Nephron progenitor cell (in vitro differentiated cells): ENCODE data around the gene DCBLD2.
"Not testable (repeated sequence)": the region's sequence is repeated elsewhere in the genome, so short reads cannot be mapped to it uniquely, and the experiment has no call there.

Experiments
- DNase-seq: peaks from one replicate; pipeline ENCODE4 v3.0.0; 2021
- H3K27ac Mint-ChIP-seq: 2 replicates; pipeline ENCODE4 v1.8.0; 2021; ENCODE audit warnings: mild to moderate bottlenecking, moderate library complexity, mixed read lengths
- H3K27me3 Mint-ChIP-seq: 2 replicates; pipeline ENCODE4 v1.8.0; 2021; ENCODE audit warnings: mild to moderate bottlenecking, low read depth, mixed read lengths; ENCODE audit not compliant: poor library complexity
- H3K36me3 Mint-ChIP-seq: 2 replicates; pipeline ENCODE4 v1.8.0; 2021; ENCODE audit warnings: low read depth, mixed read lengths
- H3K4me1 Mint-ChIP-seq: 2 replicates; pipeline ENCODE4 v1.8.0; 2021; ENCODE audit warnings: mixed read lengths
- H3K4me3 Mint-ChIP-seq: 2 replicates; pipeline ENCODE4 v1.8.0; 2021; ENCODE audit warnings: mild to moderate bottlenecking, moderate library complexity, mixed read lengths
- H3K9me3 Mint-ChIP-seq: 2 replicates; pipeline ENCODE4 v1.8.0; 2021; ENCODE audit warnings: mild to moderate bottlenecking, moderate library complexity, mixed read lengths
- TF ChIP-seq, protein P1 (sequence below): fragments of 200-600 bp; sonication (generic); IDR thresholded peaks from 2 replicates; pipeline ENCODE4 v1.5.0; 2021; ENCODE audit warnings: antibody characterized with exemption

Gene DCBLD2

GRCh38 chr3:98877132-98877531, 24.4 kb downstream of the DCBLD2 start:
- TF ChIP-seq, protein P1, sequence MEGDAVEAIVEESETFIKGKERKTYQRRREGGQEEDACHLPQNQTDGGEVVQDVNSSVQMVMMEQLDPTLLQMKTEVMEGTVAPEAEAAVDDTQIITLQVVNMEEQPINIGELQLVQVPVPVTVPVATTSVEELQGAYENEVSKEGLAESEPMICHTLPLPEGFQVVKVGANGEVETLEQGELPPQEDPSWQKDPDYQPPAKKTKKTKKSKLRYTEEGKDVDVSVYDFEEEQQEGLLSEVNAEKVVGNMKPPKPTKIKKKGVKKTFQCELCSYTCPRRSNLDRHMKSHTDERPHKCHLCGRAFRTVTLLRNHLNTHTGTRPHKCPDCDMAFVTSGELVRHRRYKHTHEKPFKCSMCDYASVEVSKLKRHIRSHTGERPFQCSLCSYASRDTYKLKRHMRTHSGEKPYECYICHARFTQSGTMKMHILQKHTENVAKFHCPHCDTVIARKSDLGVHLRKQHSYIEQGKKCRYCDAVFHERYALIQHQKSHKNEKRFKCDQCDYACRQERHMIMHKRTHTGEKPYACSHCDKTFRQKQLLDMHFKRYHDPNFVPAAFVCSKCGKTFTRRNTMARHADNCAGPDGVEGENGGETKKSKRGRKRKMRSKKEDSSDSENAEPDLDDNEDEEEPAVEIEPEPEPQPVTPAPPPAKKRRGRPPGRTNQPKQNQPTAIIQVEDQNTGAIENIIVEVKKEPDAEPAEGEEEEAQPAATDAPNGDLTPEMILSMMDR = no peak
- Mint-ChIP-seq H3K27me3 (no peaks in the 10 kb centered on the region), H3K4me1 (peaks cover 17% of the 10 kb centered on the region), H3K4me3 (no peak overlapping the region), H3K27ac (no peak overlapping the region), H3K9me3 (peaks cover 28% of the 10 kb centered on the region), H3K36me3 (peaks cover 99% of the 10 kb centered on the region)
- no peak for DNase-seq

GRCh38 chr3:98875535-98875934, 26.0 kb downstream of the DCBLD2 start:
- peak overlapping the region; percentile 53 for H3K27ac Mint-ChIP-seq
- peaks cover 17% of the 10 kb centered on the region for H3K4me1 Mint-ChIP-seq
- H3K36me3 Mint-ChIP-seq = peaks cover 99% of the 10 kb centered on the region
- DNase-seq = no peak
- H3K27me3 Mint-ChIP-seq = no peaks in the 10 kb centered on the region
- TF ChIP-seq, protein P1 = no peak
- no peak overlapping the region for H3K4me3 Mint-ChIP-seq
- H3K9me3 Mint-ChIP-seq = peaks cover 39% of the 10 kb centered on the region

- peaks cover 99% of the 10 kb centered on the region for H3K36me3 Mint-ChIP-seq
- peak overlapping the region; percentile 53 for H3K27ac Mint-ChIP-seq
- no peak overlapping the region for H3K4me3 Mint-ChIP-seq
- H3K9me3 Mint-ChIP-seq = peaks cover 47% of the 10 kb centered on the region
- TF ChIP-seq, protein P1 = no peak
- peaks cover 17% of the 10 kb centered on the region for H3K4me1 Mint-ChIP-seq
- DNase-seq = no peak
- H3K27me3 Mint-ChIP-seq = no peaks in the 10 kb centered on the region
Measured at GRCh38 chr3:98874602-98875249, 26.8 kb downstream of the DCBLD2 start.

DNA sequence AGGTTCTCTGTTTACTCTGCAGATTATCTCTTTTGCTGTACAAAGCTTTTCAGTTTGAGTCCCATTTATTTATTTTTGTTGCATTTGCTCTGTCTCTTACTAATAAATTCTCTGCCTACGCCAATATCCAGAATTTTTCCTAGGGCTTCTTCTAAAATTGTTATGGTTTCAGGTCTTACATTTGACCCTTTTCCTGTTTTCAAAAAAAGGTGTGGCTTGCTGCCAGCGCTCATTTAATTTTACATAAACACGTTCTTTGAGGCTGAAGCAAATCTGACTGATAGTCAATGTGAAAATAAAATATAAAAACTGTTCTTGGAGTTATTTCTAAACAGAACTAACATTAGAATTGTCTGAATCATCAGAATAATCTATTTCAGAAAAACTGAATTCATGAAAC, 32.1 kb downstream of the DCBLD2 start:
- DNase-seq = no peak
- Mint-ChIP-seq H3K9me3 (peaks cover 84% of the 10 kb centered on the region), H3K4me1 (no peaks in the 10 kb centered on the region), H3K27ac (no peak overlapping the region), H3K4me3 (no peak overlapping the region), H3K27me3 (no peaks in the 10 kb centered on the region), H3K36me3 (peaks cover 96% of the 10 kb centered on the region)
- TF ChIP-seq, protein P1 = no peak

DNA sequence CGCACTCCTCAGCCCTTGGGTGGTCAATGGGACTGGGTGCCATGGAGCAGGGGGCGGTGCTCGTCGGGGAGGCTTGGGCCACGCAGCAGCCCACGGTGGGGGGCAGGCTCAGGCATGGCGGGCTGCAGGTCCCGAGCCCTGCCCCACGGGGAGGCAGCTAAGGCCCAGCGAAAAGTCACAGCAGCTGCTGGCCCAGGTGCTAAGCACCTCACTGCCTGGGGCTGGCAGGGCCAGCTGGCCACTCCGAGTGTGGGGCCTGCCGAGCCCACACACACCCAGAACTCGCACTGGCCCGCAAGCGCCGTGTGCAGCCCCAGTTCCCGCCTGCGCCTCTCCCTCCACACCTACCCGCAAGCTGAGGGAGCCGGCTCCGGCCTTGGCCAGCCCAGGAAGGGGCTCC, 43.5 kb downstream of the DCBLD2 start:
- not testable (repeated sequence) for H3K27ac Mint-ChIP-seq, H3K4me1 Mint-ChIP-seq, H3K27me3 Mint-ChIP-seq, DNase-seq, H3K4me3 Mint-ChIP-seq
- peaks cover 77% of the 10 kb centered on the region for H3K9me3 Mint-ChIP-seq
- peaks cover 97% of the 10 kb centered on the region for H3K36me3 Mint-ChIP-seq

DNA sequence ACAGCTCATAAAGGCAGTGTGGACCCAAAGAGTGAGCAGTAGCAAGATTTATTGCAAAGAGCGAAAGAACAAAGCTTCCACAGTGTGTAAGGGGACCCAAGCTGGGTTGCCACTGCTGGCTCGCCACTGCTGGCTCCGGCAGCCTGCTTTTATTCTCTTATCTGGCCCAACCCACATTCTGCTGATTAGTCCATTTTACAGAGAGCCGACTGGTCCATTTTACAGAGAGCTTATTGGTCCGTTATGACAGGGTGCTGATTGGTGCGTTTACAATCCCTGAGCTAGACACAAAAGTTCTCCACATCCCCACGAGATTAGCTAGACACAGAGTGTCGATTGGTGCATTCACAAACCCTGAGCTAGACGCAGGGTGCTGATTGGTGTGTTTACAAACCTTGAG, 44.2 kb downstream of the DCBLD2 start:
- H3K27ac Mint-ChIP-seq = not testable (repeated sequence)
- H3K9me3 Mint-ChIP-seq = peaks cover 74% of the 10 kb centered on the region

GRCh38 chr3:98856724-98857123, 44.8 kb downstream of the DCBLD2 start:
- DNase-seq = no peak
- H3K4me1 Mint-ChIP-seq = no peaks in the 10 kb centered on the region
- H3K36me3 Mint-ChIP-seq = peaks cover 92% of the 10 kb centered on the region
- H3K27ac Mint-ChIP-seq = no peak overlapping the region
- TF ChIP-seq, protein P1 = no peak
- H3K4me3 Mint-ChIP-seq = no peak overlapping the region
- peaks cover 69% of the 10 kb centered on the region for H3K9me3 Mint-ChIP-seq
- no peaks in the 10 kb centered on the region for H3K27me3 Mint-ChIP-seq

More for the DNA sequence above, 44.2 kb downstream of the DCBLD2 start:
- not testable (repeated sequence) for H3K4me3 Mint-ChIP-seq, DNase-seq, H3K27me3 Mint-ChIP-seq, H3K4me1 Mint-ChIP-seq
- peaks cover 96% of the 10 kb centered on the region for H3K36me3 Mint-ChIP-seq
